ENCODE measurements around the gene MND1.
"Not testable (repeated sequence)": the region's sequence is repeated elsewhere in the genome, so short reads cannot be mapped to it uniquely, and the experiment has no call there.

The MND1 gene

DNA sequence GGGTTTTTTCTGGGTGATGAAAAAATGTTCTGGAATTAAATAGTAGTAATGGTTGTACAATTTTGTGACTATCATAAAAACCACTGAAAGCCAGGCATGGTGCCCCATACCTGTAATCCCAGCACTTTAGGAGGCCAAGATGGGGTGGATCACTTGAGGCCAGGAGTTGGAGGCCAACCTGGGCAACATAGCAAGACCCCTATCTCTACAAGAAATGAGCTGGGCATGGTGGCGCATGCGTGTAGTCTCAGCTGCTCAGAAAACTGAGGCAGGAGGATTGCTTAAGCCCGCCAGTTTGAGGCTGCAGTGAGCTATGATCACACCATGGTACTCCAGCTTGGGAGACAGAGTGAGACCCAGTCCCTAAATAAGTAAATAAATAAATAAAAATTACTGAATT, 63.4 kb downstream of the MND1 start:
- no peak for FAIRE-seq

DNA sequence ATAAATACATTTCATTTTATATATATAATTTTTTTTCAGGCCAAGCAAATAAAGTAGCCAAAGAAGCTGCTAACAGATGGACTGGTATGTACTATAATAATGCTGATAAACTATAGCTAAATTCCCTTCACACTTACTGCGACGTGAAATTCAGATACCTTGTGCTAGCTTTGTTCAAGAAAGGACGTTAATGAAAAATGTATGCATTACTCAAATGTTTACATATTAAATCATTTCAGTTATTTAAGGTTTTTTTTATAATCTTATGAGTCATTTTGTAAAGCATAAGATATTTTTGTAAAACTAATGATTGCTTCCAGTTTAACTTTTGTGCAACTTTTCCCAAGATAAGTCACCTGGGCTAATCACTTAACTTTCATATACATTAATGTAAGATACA, 64.4 kb downstream of the MND1 start:
- FAIRE-seq, result no peak

DNA sequence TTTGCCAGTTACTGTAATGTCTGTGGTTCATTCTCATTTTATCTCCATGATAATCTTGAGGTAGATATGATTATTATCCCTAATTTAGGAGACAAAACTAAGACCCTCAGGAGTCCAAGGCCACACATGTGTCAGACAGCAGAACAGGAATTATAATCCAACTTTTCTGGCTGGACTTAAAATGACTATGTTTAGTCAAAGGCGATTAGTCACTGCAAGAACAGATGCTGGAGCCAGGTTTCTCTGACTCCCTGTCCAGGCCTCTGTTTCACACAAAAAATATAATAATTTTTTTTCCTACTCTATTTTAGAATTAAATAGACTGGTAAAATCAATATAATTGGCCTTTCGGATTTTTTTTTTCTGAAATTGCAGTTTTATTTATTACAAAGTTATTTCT, 64.9 kb downstream of the MND1 start:
- no peak for FAIRE-seq

DNA sequence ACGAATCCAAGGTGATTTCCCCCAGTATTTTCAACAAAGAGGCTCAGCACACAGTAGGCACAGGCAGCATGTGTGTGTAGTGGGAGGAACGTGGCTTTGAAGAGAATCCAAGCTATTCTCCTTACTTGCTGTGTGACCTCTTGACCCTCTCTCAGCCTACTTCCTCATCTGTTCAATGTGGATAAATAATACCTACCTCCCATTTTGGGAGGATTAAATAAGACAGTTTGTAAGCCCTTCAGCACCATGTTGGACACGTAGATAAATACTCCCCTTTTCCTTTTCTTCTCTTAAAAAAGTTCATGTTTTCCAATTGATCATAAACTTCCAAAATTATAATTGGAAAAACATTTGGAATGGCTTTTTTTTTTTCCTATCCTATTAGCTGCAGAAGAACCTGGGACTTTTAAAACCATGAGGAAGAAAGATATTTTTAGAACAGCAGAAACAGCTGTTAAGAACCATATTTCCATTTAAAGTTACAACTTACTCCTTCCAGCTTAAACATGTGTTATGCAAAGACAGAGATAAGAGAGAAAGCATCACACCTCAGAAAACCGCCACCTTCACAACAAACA, 65.5 kb downstream of the MND1 start:
- peak; percentile 41 for FAIRE-seq

DNA sequence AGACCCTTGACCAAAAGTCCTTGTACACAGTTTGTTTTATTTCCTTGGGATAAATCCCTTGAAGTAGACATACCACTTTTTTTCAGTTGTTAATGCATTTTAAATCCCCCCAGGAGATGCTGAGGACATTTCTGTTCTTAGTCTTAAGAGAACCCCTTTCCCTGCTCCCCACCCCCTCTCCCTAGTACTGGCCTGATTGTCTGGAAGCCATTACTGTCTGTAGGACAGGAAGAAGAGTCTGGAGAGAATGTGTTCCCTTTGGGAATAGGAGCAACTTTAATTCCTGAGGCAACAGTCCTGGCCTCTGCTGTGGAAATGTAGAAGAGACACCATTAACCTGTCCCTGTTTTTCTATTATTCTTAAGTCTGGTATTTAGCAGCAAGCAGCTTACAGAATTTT, 69.4 kb downstream of the MND1 start:
- no peak for FAIRE-seq

DNA sequence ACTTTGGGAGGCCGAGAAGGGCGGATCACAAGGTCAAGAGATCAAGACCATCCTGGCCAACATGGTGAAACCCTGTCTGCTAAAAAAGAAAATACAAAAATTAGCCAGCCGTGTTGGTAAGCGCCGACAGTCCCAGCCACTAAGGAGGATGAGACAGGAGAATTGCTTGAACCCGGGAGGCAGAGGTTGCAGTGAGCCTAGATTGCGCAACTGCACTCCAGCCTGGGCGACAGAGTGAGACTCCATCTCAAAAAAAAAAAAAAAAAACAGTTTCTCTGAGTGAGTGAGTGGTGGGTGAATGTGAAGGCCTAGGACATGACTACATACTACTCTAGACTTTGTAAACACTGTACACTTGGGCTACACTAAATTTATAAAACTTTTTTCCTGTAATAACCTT, 72.0 kb downstream of the MND1 start:
- not testable (repeated sequence) for FAIRE-seq

DNA sequence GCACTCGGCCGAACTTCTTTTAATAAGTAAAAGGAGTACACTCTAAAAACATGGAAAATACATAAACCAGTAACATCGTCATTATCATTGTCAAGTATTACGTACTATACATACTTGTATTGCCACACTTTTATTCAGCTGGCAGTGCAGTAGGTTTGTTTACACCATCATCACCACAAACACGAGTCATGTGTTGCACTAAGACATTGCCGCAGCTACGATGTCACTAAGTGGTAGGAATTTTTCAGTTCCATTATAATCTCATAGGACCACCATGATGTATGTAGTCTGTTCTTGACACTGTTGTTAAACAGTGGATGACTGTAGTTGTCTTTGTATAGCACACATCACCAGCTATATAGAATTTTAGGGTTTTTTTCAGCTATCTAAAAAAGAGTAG, 73.6 kb downstream of the MND1 start:
- no peak for FAIRE-seq

DNA sequence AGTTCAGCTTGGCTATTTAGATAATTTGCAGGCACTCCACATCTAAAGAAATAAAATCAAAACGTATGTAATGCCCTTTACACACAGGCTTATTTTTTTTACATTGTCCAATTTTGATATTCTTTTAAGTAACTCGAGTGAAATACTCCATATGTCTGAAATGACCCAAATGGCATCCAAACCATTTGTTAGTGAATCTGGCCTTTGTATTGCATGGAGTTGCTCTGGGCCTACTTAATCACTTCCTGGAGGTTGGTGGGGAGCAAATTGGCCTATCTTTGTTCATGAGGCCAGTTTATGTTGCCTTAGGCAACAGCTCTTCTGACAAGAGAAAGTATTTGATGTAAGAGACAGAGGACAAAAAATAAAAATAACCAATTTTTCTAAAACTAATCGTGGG, 74.1 kb downstream of the MND1 start:
- no peak for FAIRE-seq

DNA sequence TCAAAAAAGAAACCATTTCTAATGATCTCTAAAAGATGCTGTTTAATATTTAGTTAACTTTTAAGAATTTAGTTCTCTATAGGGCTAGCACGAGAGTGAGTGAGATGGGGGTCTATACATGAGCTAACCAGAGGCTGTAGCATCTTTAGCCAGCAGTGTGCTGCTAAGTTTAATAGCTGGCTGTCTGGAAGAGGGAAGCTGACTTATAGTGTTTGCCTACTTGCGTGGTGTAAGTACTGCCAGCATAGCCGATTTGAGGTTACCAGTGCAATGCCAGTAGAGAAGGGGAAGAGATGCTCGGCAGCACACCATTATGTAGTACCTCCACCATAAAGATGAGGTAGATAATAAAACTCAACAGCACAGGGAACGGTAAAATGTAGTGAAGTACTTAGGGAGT, 74.5 kb downstream of the MND1 start:
- FAIRE-seq, result no peak

DNA sequence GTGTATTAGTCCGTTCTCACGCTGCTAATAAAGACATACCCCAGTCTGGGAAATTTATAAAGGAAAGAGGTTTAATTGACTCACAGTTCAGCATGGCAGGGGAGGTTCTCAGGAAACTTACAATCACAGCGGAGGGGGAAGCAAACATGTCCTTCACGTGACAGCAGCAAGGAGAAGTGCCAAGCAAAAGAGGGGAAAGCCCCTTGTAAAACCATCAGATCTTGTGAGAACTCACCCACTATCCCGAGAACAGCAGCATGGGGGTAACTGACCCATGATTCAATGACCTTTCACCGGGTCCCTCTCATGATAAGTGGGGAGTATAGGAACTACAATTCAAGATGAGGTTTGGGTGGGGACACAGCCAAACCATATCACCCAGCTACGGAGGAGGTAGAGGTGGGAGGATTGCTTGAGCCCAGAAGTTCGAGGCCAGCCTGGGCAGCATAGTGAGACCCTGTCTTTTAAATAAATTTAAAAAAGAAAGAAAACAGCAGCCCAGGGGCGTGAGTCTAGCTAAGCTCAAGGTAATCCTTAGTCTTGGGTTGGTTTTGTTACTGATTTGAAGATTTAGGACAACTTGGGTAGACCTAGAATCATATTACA, 75.3 kb downstream of the MND1 start:
- no peak for FAIRE-seq

DNA sequence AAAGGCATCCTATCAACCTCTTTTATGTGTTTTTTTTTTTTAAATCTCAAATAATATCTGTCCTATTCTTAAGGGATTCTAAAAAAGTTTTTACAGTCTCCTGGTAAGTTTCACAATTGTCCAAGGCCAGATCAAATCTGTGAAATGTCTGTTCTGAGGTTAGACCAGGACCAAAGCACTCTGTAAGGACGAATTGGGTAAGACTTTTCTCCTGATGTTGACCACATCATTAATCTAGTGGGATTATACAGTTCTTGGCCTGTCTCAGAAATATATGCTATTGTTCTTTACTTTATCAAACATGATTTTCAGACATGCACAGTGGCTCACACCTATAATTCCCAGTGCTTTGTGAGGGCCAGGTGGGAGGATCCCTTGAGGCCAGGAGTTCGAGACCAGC, 75.9 kb downstream of the MND1 start:
- no peak for FAIRE-seq

DNA sequence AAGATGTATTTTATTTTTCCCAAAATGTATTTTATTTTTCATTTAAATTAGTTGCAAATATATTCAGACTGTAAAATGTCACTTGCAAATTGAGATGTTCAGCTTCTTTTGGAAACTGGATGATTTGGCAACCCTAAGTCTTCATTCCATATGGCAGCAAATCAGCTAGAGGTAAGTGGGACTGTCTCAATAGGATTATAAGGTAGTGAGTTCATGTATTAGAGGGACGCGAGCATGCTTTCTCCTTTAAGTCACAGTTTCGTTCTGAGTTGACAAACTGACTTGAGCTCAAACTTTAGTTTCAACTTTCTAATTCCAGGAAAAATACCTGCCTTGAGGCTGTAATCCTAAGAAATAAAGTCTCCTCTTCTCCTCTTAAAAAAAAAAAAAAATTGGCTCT, 77.5 kb downstream of the MND1 start:
- no peak for FAIRE-seq

DNA sequence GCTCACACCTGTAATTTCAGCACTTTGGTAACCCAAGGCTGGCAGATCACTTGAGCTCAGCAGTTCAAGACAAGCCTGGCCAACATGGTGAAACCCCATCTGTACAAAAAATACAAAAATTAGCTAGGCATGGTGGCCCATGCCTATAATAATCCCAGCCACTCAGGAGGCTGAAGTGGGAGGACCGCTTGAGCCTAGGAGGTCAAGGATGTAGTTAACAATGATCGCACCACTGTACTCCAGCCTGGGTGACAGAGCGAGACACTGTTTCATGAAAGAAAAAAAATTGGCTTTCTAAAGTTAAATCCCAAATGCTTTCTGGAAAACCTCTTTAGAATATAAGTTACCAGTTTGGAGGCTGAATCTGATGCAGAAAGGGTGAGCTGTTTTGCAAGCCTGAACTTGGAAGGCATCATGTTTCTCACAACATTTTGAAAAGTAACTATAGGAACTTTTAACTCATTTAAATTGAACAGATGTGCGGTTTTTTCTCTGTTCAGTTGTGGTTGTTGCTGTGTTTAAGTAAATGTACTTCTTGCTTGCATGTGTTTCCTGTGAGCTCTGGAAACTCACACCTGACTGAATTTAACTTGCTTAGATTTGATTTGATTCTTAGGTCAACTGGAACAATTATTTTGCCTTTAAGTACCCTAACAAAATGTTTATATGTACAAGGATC, 81.9 kb downstream of the MND1 start:
- FAIRE-seq, result no peak

DNA sequence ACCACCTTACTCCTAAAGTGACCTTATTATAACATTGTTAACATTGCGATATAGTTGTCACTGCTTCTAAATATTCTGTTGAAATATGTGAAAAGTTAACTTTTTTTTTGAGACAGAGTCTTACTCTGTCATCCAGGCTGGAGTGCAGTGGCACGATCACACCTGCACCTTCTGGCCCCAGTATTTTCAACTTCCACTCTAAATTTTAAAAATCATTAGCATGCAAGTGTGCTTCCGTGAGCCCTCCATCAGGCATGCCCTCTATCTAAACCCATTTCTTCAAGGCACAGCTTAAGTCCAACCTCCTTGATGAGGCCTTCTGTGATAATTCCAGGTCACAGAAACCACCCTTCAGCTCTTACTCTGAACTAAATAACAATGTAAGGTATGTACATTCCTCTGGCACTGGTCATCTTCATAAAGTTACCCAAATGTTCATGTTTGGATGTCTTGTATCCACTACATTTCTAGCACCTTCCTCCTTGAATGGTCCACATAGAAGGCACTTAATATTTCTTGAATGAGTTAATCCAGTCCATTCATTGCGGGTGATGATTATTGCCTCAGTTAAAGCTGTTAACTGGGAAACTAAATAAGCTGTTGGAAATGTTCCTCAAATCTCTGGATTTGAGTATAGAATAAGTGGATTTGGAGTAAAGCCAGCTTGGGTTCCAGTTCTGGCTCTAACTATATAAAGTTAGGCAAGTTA, 83.0 kb downstream of the MND1 start:
- no peak for FAIRE-seq

DNA sequence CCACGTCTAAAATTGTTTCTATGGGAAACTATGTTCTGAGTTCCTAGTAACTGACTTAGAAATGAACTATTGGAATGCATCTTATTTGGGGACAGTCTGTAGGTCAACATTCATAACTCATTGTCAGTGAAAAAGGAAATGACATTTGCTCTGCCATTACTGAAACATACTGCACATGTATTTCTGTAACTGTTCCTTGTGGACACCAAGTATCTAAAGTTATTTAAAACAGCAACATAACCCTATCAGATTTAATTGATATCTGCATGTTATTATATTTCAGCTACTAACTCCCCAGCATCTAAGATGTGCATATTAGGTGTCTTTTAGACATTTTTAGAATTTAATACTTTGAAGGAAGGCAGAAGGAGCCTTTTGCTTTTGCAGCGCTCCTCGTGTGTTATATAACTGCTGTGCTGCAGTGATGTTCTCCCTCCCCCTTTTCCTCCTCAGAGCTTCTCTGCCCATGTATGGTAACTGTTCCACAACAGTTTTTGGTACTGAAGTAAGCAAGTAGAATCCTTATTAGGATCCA, 84.5 kb downstream of the MND1 start:
- FAIRE-seq, result no peak

DNA sequence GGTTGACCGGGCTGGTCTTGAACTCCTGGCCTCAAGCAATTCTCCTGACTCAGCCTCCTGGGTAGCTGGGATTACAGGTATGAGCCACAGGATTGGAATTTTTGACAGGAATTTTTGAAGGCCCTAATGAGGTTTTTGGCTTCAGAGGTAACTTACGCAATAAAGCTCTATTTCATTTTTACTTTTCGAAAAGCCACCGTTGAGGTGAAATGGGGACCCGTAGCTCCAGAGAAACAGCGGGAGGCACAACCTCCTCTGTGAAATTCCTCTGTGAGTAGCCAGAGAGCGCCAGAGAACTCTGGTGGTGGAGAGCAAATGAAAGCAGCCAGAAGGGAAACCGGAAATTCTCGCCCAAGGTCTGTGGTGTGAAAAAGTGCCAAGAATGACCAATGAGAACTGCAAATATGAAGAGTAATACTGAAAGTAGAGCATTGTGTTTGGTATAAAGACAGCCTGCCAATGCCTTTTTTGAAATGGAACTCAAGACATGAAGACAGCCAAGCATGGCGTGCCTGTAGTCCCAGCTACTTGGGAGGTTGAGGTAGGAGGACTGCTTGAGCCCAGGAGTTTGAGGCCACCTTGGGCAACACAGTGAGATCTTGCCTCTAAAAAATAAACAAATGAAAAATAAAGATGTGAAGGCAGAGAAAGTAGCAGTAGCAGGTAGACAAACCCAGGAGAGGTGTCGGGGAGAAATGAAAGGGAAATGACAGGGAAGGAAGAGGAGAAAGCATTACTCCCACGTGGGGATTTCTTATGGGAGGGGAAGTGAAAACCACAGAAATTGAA, 88.7 kb downstream of the MND1 start:
- FAIRE-seq, result no peak

DNA sequence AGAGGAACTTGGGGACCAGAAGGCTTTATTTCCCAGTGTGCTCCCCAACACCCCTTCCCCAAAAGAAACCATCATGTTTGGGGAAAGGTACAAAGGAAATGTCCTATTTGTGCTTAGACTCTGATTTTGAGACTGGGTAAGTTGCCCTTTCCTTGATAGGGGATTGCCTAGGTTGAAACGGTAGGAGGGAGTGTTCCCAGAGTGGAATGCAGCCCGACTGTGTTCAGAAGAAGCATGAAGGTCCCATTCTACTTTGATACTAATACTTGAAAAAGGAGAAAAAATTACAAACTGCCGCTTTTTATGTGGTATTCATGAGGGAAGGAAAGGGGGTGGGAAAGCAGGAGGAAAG, 89.2 kb downstream of the MND1 start:
- no peak for FAIRE-seq

DNA sequence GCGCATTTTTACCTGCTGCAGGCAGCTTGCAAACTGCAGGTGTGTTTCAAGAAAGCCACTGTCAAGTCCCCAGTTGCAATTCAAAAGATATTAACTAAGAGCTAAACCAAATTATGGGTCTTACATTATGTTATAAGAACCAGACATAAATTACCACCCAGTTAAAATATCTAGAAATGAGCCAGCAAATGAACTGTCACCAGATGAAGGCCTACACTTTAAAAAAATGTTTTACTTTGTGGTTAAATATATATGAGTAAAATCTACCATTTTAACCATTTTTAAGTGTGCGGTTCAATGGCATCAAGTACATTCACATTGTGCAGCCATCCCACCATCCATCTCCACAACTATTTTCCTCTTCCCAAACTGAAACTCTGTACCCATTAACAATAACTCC, 89.7 kb downstream of the MND1 start:
- FAIRE-seq, result no peak

DNA sequence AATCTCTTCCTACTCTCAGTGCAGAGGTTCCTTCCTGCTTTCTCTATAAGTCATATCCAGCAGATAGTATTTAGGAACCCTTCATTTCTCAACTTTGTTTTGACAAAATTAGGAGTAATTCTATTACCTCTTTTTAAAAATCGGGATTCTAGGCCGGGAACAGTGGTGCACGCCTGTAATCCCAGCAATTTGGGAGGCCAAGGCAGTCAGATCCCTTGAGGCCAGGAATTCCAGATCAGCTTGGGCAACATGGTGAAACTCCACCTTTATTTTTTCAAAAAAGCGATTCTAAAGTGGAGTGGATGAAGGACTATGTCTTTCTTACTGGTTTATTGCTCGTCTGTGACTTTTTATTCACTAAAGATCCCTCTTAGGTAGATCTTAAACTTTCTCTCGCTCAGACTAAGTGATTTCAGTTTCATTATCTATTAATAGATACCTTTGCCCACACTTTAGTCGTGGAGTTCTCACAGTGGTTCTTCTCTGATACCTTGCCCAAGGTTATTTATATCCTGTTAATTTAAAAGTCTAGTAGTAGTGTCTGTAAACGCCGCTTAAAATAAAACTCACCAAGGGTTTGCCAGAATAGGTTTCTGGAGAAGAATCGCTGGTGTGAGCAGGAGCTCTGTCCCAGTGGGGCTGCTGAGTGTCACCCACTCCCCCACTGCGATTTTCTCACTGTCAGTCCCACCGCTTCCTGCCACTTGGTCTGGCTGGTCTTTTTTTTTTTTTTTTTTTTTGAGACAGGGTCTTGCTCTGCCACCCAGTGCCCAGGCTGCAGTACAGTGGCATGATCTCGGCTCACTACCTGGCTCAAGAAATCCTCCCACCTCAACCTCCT, 94.6 kb downstream of the MND1 start:
- FAIRE-seq, result no peak

DNA sequence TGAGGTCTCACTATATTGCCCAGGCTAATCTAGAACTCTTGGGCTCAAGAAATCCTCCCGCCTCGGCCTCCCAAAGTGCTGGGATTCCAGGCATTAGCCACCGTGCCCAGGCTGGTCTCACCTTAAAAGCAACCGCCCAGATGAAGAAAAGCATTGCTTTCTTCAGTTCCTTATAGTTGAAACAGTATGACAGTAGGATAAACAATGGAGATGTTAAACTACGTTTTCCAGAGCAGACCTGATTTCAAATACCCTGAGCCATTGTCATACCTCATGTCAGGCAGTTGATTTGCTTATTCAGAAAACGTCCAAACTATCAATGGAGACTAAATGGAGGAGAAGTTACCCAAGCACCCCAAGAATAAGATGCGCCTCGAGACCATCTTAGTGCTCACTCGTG, 95.3 kb downstream of the MND1 start:
- FAIRE-seq, result no peak

DNA sequence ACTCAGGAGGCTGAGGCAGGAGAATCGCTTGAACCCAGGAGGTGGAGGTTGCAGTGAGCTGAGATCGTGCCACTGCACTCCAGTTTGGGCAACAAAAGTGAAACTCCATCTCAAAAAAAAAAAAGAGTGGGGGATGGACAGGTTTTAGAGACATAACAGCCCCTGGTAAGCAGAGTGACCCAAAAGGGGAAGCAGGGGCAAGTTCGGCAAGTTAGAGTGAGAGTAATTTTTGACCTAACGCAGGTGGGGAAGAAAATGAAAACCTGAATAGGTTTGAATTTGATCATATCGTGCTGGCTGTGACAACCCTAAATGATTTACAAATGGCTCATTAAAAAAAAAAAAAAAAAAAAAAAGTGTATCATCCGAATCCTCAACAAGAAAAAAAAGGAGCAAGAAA, 96.0 kb downstream of the MND1 start:
- no peak for FAIRE-seq

Data from endometrium (tissue), 2 donors.